ENCODE measurements around the gene FUCA1.
"Not testable (repeated sequence)": the region's sequence is repeated elsewhere in the genome, so short reads cannot be mapped to it uniquely, and the experiment has no call there.

The FUCA1 gene

DNA sequence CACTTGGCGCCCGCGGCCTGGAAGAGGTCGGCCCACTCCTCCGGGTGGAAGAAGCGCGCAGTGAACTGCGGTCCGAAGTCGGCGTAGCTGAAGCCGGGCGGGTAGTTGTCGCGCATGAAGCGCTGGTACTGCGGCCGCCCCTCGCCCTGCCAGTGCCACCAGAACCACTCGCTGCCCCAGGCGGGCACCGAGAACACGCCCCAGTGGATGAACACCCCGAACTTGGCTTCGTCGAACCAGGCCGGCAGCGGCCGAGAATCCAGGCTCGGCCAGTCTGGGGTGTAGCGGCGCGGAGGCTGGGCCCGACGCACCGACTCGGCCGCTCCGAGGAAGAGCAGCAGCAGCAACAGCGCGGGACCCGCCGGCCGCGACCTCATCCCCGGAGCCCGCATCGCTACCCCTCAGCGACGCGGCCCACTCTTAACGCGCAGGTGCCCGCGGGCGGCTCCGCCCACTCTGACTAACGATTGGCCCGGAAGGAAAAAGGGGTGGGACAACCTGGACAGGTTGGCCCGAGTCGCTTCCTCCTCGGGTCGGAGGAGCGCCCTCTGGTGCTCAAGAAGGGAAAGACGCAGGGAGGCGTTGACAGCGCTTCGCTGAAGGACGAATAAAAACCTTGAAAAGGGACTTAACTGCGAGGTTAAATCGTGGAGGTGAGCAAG lies at the start of gene FUCA1:
TSS of gene FUCA1 (minus strand) at position 396 of the 662 bp plus-strand sequence. CDS start at position 392, 4 bp downstream.
- peak; percentile 98 for DNase-seq (ENCODE audit: low spot score)

DNA sequence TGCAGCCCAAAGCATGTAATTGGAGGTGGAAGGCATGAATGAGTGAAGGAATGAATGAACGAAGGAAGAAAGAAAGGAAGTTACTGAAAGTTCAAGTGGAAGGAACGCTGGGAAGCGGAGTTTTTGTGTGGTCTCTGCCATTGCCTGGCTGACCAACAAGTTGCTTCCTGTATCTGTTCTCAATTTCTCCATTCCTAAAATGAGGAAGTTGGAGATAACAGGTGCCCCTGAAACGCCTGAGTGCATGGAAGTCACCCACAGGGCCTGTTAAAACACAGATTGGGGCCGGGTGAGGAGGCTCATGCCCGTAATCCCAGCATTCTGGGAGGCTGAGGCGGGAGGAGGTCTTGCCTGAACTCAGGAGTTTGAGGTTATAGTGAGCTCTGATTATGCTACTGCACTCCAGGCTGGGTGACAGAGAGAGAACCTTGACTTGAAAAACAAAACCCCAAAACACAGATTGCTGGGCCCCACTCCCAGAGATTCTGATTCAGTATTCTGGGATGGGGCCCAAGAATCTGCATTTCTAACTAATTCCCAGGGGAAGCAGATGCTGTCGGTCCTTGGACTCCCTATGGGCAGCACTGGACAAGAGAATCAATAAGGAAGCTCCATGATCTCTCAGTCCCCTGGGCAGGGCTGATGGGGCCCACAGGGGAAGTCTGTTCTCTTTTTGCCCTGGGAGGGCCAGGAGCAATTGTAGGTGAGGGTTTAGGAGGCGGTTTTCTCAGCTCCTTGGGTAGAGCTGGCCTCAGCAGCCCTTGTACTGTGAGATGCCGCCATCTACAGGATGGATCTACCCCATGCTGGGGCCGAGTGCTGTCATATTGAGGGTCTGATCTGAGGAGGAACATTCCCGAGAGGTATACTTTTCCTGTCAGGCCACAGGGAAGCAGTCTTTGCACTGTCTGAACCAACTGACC lies 48.4 kb upstream of the FUCA1 start:
- DNase-seq (ENCODE audit: low spot score) = peak; percentile 77

DNA sequence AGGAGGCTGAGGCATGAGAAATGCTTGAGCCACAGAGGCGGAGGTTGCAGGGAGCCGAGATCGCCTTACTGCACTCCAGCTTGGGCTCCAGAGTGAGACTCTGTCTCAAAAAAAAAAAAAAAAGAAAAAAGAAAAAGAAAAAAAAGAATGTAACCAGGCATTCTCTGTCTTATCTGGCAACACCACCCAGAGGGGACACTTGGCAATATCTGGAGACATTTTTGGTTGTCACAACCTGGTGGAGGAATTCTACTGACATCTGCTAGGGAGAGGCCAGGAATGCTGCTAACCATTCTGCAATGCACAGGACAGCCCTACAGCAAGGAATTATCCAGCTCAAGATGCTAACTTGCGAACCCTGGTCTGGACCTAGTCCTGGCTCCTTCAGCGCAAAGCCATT lies 47.4 kb upstream of the FUCA1 start:
- no peak for DNase-seq (ENCODE audit: low spot score)

DNA sequence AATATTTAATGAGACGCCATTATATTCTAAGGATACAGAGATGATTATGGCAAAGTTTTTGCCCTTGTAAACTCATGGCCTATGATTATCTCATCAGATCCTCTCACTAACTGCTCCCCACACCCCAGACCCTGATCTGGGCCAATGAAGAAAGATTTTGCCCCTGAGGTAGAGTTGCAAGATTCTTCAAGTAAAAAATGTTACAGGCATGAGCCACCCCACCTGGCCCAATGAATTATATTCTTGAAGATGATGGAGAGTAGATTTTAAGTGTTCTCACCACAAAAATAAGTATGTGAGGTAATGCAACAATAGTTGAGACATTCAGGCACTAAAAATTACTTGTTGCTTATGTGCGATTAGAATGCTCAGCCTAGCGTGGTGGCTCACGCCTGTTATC lies 46.8 kb upstream of the FUCA1 start:
- DNase-seq (ENCODE audit: low spot score) = no peak

GRCh38 chr1:23913212-23913880 lies 45.3 kb upstream of the FUCA1 start, which contains the start of gene CNR2:
TSS of gene CNR2 (minus strand) at chr1:23913362. CDS start at chr1:23875617, 37,745 bp downstream.
- no peak for DNase-seq (ENCODE audit: low spot score)

- DNase-seq (ENCODE audit: low spot score) = no peak
Measured at GRCh38 chr1:23911921-23912320, 43.8 kb upstream of the FUCA1 start.

DNA sequence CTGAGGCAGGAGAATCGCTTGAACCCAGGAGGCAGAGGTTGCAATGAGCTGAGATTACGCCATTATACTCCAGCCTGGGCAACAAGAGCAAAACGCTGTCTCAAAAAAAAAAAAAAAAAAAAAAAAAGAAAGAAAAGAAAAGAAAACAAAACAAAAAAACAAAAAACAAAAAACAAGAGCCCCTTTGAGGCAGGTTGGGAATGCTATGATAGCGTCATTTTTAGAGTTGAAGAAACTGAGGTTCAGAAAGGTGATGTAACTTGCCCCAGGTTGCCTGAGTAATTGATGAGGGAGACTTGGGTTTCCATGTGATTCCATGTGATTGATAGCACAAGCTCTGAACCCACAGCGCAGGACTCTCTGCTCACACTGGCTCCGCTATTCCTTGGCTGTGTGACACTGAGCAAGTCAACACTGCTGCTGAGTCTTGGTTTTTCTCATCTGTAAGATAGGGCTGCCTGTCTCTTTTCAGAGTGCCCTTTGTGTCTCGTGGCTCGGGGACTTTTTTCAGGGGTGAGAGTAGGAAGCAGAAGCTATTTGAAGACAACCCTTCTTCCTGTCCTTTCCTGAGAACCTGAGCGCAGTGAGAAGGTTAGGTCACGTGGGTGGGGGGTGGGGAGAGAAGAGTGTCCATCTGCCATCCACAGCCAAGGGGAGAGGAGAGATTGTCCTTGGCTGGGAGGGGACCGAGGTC lies 42.6 kb upstream of the FUCA1 start:
- DNase-seq (ENCODE audit: low spot score) = no peak

- DNase-seq (ENCODE audit: low spot score) = no peak
Measured at GRCh38 chr1:23910144-23910543, 42.1 kb upstream of the FUCA1 start.

DNA sequence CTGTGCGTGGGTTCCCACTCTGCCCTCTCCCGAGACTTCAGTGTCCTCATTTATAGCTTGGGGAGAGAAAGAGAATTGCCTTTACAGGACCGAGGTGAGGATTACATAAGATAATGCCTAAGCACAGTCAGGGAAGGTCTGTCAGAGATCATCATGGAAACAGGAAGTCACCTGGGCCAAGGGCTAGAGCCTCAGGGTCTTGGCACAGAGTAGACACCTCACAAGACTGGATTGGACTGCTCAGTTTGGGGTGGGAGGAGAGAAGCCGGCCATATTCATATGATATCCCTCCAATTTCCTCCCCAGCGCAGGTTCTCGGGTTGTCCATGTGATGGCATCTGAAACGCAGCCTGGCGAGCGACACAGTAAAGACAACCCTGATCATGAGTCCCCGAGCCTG lies 41.3 kb upstream of the FUCA1 start:
- DNase-seq (ENCODE audit: low spot score) = no peak

- DNase-seq (ENCODE audit: low spot score) = no peak
Measured at GRCh38 chr1:23908453-23909341, 40.6 kb upstream of the FUCA1 start.

DNA sequence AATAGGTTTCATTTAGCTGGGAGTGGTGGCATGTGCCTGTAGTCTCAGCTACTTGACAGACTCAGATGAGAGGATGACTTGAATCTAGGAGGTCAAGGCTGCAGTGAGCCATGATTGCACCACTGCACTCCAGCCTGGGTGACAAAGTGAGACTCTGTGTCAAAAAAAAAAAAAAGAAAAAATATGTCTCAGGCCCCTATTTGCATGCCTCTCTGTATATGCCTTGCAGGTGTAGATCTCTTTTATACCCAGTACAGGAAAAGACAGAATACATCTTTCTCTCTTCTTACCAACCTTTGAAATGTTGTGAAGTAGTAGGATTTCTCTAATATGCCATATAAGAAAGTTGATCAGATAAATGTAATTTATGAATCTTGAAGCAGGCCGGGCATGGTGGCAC lies 38.6 kb upstream of the FUCA1 start:
- DNase-seq (ENCODE audit: low spot score) = no peak

DNA sequence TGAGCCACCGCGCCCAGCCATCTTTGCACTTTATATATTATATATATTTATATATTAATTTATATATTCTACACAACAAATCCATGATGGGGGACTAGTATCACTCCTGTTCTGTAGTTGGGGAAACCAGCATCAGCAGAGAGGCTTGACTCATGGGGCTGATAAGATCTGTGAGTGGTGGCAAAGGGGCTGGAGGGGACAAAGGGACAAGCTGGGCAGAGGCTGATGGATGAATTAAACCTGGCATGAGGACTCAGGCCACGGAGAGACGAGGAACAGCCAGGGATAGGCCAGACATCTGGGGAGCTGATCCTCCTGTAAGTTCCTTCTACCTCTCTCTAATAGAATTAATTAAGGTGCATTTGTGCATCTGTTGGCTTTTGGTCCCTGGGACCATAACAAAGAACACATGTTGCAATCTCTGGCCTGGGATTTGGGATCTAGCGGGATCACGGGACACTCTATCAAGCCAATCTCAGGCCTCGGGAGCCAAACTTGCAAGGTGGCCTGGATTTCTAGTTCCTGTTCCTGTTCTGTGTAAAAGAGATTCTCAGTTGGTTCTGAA lies 37.5 kb upstream of the FUCA1 start:
- no peak for DNase-seq (ENCODE audit: low spot score)

DNA sequence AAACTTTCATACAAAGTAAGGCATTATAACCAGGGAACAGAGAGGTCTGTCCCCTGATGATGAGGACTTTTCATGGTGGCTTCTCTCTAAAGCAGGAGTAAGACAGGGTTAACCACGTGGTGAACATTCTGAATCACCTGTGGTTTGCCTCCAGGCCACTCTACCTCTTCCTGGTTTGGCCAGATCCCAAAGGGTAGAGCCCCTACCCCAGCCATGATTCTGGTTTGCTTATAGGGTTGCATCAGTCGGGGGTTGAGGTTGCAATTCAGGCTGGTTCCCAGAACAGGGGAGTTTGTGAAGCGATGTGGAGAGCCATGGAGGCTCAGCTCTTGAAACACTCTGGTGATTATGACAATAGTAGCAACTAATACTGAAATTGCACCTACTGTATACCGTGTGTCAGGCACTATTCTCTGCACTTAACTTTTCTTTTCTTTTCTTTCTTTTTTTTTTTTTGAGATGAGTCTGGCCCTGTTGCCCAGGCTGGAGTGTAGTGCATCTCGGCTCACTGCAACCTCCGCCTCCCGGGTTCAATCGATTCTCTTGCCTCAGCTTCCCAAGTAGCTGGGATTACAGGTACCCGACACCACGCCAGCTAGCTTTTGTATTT lies 36.8 kb upstream of the FUCA1 start:
- DNase-seq (ENCODE audit: low spot score) = no peak

DNA sequence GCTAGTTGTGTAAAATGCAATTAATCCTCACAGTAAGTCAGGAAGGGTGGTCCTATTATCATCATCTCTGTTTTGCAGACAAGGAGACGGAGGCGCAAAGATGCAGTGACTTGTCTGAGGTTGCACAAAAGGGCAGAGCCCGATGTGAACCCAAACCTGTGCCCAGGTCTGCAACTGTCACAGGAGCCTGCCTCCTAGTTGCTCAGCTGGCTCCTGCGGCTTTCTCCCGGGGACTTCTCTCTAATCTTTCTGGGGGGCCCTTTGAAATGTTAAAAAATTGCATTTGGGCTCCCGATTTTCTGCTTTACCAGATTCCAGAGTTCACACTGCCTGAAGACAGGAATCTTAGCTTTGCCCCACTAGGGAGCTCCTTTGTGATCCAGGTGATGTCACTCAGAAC lies 35.7 kb upstream of the FUCA1 start:
- DNase-seq (ENCODE audit: low spot score) = no peak

DNA sequence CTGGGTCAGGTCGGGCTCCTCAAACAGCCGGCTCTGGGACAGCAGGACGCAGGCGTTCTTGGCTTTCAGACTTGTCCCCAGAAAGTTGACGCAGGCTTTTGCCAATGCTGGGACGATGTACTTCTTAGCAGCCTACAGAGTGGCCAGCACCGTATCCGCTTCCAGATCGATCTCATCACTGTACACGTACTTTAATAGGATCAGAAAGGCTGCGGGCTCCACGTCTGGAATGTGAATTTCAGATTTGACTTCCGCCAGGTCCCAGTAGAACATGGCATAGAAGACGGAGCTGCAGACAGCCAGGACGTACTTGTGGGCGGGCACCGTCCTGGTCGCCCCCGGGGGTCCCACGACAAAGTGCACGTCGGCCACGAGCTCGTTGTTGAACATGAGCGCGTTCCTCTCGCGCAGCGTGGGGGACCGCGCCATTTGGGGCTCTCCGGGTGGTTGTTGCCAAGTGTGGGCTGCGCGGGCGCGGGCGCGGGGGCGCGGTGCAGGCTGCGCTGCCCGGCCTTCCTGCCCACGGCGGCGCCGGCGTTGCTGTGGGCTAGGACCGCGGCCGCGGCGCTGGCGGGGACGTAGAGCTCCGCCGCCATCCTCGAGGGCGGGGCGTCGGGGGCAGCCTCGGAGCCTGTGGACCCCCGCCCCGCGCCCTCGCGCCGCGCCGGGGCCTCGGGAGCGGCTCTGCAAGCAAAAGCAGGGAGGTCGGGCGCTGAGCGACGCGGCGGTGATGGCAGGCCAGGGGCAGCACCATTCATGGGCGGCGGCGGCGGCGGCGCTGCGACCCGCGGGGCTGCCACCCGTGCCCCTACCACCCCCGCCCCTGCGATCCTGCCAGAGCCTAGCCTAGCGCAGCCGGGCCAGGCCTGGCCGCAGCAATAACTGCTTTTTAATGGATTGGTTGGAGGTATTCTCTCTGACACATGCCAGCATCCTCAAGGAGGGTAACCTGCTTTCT lies 34.5 kb upstream of the FUCA1 start:
- DNase-seq (ENCODE audit: low spot score) = no peak

DNA sequence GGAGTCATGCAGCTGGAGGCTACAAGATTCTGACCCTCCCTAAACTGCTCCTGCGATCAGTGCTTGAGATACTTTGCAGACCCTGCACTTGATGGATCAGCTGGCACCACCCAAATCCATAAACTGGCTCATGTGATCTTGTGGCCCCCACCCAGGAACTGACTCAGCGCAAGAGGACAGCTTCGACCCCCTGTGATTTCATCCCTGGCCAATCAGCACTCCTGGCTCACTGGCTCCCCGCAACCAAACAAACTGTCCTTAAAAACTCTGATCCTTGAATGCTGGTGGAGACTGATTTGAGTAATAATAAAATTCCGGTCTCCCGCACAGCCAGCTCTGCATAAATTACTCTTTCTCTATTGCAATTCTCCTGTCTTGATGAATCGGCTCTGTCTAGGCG lies 31.9 kb upstream of the FUCA1 start:
- DNase-seq (ENCODE audit: low spot score) = not testable (repeated sequence)

DNA sequence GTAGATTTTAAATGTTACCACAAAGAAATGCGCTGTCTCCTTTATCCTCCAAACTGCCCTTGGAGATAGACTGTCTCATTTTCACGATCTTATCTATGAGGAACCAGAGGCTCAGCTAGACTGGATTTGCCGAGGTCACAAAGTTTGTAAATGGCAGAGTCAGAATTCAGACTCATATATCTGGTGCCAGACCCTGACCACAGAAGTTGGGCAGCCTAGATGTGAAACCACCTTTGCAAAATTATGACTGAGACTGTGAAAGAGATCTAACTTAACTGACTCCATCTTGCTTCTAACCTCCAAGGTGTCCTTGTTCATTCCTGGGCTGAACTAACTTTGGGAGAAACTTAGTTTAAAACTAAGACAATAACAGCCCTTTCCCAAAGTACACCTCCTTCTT lies 31.0 kb upstream of the FUCA1 start:
- no peak for DNase-seq (ENCODE audit: low spot score)

DNA sequence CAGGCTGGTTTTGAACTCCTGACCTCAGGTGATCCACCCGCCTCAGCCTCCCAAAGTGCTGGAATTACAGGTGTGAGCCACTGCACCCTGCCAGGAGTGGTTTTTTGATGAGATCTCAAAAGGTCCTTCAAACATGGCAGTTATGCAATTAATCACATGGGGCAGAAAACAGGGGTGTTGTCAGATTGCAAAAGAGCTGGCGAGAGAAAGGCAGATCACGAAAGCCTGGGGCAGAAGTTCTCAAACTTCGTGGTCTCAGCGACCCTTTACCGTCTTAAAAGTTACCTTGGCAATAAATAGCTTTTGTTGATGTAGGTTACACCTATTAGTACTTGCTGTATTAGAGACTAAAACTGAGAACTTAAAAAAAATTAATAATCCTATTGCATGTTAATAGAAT lies 29.0 kb upstream of the FUCA1 start:
- DNase-seq (ENCODE audit: low spot score) = no peak

- DNase-seq (ENCODE audit: low spot score) = no peak
Measured at GRCh38 chr1:23896491-23896890, 28.4 kb upstream of the FUCA1 start.
